ENCODE results near the gene GUCY1A2. TPM values are rescaled to one million over a fixed set of nuclear protein-coding genes. Genes with fewer than 3 reads are reported as not detected.
"Not testable (repeated sequence)": the region's sequence is repeated elsewhere in the genome, so short reads cannot be mapped to it uniquely, and the experiment has no call there.

Gene GUCY1A2
- total and polyA plus RNA-seq, 12 donors: 0.68 to 18.5 (median 8.1) TPM

DNA sequence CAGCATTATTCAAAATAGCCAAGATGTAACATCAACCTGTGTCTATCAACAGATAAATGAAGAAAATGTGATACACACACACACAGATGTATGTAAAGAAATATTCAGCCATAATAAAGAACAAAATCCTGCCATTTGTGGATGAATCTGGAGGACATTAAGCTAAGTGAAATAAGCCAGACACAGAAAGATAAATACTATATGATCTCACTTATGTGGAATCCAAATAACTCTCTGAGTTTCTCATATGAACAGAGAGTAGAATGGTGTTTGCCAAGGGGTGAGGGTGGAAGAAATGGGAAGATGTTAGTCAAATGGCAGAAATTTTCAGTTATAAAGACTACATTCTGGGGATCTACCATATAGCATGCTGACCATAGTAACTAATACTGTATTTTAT is 224.2 kb downstream of the GUCY1A2 start:
- ATAC-seq (no peak), DNase-seq (no peak)
- Histone ChIP-seq H3K36me3 (no peaks in the 10 kb centered on the region), H3K9me3 (peaks cover 0 to 31% (median 0%) of the 10 kb centered on the region in 11 donors), H3K27me3 (no peaks in the 10 kb centered on the region), H3K4me1 (no peaks in the 10 kb centered on the region), H3K27ac (no peak overlapping the region), H3K4me3 (no peak overlapping the region)
- intact Hi-C loops (cut with DNase I): no loop called here
- TF ChIP-seq, protein P1, sequence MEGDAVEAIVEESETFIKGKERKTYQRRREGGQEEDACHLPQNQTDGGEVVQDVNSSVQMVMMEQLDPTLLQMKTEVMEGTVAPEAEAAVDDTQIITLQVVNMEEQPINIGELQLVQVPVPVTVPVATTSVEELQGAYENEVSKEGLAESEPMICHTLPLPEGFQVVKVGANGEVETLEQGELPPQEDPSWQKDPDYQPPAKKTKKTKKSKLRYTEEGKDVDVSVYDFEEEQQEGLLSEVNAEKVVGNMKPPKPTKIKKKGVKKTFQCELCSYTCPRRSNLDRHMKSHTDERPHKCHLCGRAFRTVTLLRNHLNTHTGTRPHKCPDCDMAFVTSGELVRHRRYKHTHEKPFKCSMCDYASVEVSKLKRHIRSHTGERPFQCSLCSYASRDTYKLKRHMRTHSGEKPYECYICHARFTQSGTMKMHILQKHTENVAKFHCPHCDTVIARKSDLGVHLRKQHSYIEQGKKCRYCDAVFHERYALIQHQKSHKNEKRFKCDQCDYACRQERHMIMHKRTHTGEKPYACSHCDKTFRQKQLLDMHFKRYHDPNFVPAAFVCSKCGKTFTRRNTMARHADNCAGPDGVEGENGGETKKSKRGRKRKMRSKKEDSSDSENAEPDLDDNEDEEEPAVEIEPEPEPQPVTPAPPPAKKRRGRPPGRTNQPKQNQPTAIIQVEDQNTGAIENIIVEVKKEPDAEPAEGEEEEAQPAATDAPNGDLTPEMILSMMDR (IDR thresholded peaks at IDR 0.05): no peak

DNA sequence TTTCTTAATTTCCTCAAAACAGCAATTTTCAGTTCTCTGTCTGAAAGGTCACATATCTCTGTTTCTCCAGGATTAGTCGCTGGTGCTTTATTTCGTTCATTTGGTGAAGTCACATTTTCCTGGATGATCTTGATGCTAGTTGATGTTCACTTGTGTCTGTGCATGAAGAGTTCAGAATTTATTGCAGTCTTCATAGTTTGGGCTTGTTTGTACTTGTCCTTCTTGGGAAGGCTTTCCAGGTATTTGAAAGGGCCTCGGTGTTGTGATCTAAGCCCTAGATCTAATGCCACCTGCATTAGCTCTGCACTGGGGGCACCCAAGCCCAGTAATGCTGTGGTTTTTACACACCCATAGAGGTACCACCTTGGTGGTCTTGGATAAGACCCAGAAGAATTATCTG is 228.9 kb downstream of the GUCY1A2 start:
- intact Hi-C loops (cut with DNase I): no loop called here
- DNase-seq: no peak
- H3K4me3 ChIP-seq: no peak overlapping the region
- H3K27me3 ChIP-seq: no peaks in the 10 kb centered on the region
- H3K4me1 ChIP-seq: peaks cover 0 to 19% (median 10%) of the 10 kb centered on the region in 9 donors
- H3K9me3 ChIP-seq: peaks cover 0 to 20% (median 0%) of the 10 kb centered on the region in 11 donors
- ATAC-seq: no peak
- no peak overlapping the region for H3K27ac ChIP-seq
- TF ChIP-seq, protein P1 (IDR thresholded peaks at IDR 0.05): no peak
- H3K36me3 ChIP-seq: no peaks in the 10 kb centered on the region
- 86 to 93% methylated on average over 3 of the region's 3 CpGs for WGBS, 2 donors

DNA sequence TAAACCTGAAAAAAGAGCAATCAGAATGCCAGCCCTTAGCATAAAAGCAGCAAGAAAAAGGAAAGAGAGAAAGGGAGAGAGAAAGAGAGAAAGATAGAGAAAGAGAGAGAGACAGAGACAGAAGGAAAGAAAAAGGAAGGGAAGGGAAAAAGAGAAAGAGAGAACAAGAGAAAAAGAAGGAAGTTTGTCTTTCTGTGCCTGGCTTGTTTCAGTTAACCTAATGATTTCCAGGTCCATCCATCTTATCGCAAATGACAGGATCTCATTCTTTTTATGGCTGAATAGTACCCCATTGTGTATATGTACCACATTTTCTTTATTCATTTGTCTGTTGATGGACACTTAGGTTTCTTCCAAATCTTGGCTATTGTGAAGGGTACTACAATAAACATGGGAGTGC is 230.8 kb downstream of the GUCY1A2 start:
- Histone ChIP-seq H3K4me3 (no peak overlapping the region), H3K9me3 (peaks cover 0 to 20% (median 0%) of the 10 kb centered on the region in 11 donors), H3K4me1 (peaks cover 0 to 19% (median 10%) of the 10 kb centered on the region in 9 donors), H3K27me3 (no peaks in the 10 kb centered on the region), H3K36me3 (no peaks in the 10 kb centered on the region), H3K27ac (no peak overlapping the region)
- DNase-seq: no peak
- no peak for ATAC-seq
- TF ChIP-seq, protein P1 (IDR thresholded peaks at IDR 0.05): no peak
- intact Hi-C loops (cut with DNase I): no loop called here
- 98 to 100% methylated on average over 1 of the region's 1 CpG for WGBS, 2 donors

DNA sequence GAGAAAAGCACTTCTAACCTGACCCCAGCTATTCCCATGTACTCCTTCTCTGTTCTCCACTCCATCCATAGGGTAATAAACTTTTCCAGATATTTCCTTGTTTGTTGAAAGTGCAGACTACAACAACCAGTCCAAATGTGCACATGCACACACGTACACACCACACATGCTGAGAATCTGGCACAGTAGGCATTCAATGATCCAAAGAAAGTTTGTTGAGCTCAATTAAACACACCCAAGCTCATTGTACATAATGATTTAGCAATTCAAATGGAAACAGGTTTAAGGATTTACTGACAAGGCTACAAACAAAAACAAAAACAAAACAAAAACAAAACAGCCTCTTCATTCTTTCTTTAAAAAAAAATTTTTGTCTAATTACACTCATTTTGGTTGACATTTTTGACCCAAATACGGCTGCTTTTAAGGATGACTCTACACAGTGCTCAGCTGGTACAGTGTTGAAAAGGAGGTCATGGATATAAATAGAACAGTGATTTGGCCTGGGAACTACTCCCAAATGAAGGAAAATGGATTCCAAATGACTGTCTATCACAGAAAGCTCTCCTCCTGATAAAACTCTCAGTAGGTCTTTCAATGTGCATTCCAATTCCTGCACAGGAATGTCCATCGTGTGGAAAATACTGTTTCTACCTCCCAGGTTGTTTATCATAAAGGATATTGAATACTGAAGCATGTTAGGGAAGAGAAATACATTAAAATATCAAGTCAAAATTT is 232.2 kb downstream of the GUCY1A2 start:
- peaks cover 0 to 19% (median 10%) of the 10 kb centered on the region in 9 donors for H3K4me1 ChIP-seq
- H3K27ac ChIP-seq: peak overlapping the region in 4 of 10 donors; percentile 12 to 64 (median 27)
- intact Hi-C loops (cut with DNase I): no loop called here
- ATAC-seq (peak; percentile 63 to 92 (median 82)), DNase-seq (no peak)
- peak overlapping the region in 1 of 10 donors; percentile 1 for H3K4me3 ChIP-seq
- TF ChIP-seq, protein P1 (IDR thresholded peaks at IDR 0.05): no peak
- WGBS, 2 donors: 17 to 18% methylated on average over 3 of the region's 3 CpGs
- H3K9me3 ChIP-seq: peaks cover 0 to 20% (median 0%) of the 10 kb centered on the region in 11 donors
- H3K27me3 ChIP-seq: no peaks in the 10 kb centered on the region
- H3K36me3 ChIP-seq: no peaks in the 10 kb centered on the region

DNA sequence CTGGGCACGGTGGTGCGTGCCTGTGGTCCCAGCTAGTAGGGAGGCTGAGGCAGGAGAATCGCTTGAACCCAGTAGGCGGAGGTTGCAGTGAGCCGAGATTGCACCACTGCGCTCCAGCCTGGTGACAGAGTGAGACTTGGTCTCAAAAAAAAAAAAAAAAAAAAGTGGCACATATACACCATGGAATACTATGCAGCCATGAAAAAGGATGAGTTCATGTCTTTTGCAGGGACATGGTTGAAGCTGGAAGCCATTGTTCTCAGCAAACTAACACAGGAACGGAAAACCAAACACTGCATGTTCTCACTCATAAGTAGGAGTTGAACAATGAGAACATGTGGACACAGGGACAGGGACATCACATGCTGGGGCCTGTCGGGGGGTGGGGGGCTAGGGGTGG is 241.0 kb downstream of the GUCY1A2 start:
- not testable (repeated sequence) for H3K4me1 ChIP-seq
- 95 to 97% methylated on average over 8 of the region's 8 CpGs for WGBS, 2 donors

More for the DNA sequence above, 241.0 kb downstream of the GUCY1A2 start:
- DNase-seq; ATAC-seq; H3K9me3 ChIP-seq; H3K36me3 ChIP-seq; intact Hi-C loops (cut with DNase I); H3K4me3 ChIP-seq; H3K27me3 ChIP-seq; H3K27ac ChIP-seq: not testable (repeated sequence)
